Renal cortex interstitium (tissue), 15 donors: ENCODE data around the gene LUC7L2. TPM values are rescaled to one million over a fixed set of nuclear protein-coding genes. Genes with fewer than 3 reads are reported as not detected.
"Not testable (repeated sequence)": the region's sequence is repeated elsewhere in the genome, so short reads cannot be mapped to it uniquely, and the experiment has no call there.

Experiments
- DNase-seq, 11 donors: peaks; one replicate each; pipeline ENCODE4 v3.0.0-alpha.2; 2013; ENCODE audit warnings: low read depth in 9 of 11, low spot score in 4 of 11; ENCODE audit errors: extremely low read depth in 1 of 11
- long read RNA-seq, 16 experiments: transcript quantifications; one replicate each; lab custom pipeline, GENCODE V29; 2026
- polyA plus RNA-seq, 3 donors: library from polyadenylated mRNA; unstranded; fragments of 120-200 nt; gene quantifications; one replicate each; pipeline ENCODE4 v1.2.1, GENCODE V29; 2013; ENCODE audit not compliant: insufficient read length in 3 of 3

The LUC7L2 gene
- polyA plus RNA-seq: 100 to 1,000 TPM; 118 to 182 (median 151) TPM
- long read RNA-seq, donor 1, transcript LUC7L2-202 (10 exons, 2,645 nt): major isoform, 16 of 46 reads
- long read RNA-seq, donor 1, partial matches to known transcripts: 28 of 46 reads
- long read RNA-seq, donor 1, other reads (novel, unspliced or antisense): 0 of 46 reads
- long read RNA-seq, donor 2, transcript LUC7L2-202 (10 exons, 2,645 nt): major isoform, 17 of 46 reads
- long read RNA-seq, donor 2, partial matches to known transcripts: 28 of 46 reads
- long read RNA-seq, donor 2, other reads (novel, unspliced or antisense): 0 of 46 reads
- long read RNA-seq, donor 3, transcript LUC7L2-202 (10 exons, 2,645 nt): major isoform, 26 of 55 reads
- long read RNA-seq, donor 3, partial matches to known transcripts: 24 of 55 reads
- long read RNA-seq, donor 3, other reads (novel, unspliced or antisense): 0 of 55 reads
- long read RNA-seq, donor 4, transcript LUC7L2-202 (10 exons, 2,645 nt): major isoform, 19 of 31 reads
- long read RNA-seq, donor 4, partial matches to known transcripts: 8 of 31 reads
- long read RNA-seq, donor 4, other reads (novel, unspliced or antisense): 0 of 31 reads
- long read RNA-seq, donor 5: 0 reads
- long read RNA-seq, donor 6, transcript LUC7L2-202 (10 exons, 2,645 nt): major isoform, 10 of 44 reads
- long read RNA-seq, donor 6, partial matches to known transcripts: 29 of 44 reads
- long read RNA-seq, donor 6, other reads (novel, unspliced or antisense): 0 of 44 reads
- long read RNA-seq, donor 7, transcript LUC7L2-202 (10 exons, 2,645 nt): major isoform, 21 of 46 reads
- long read RNA-seq, donor 7, partial matches to known transcripts: 23 of 46 reads
- long read RNA-seq, donor 7, other reads (novel, unspliced or antisense): 0 of 46 reads
- long read RNA-seq, donor 8: 0 reads
- long read RNA-seq, donor 9, transcript LUC7L2-202 (10 exons, 2,645 nt): major isoform, 20 of 51 reads
- long read RNA-seq, donor 9, partial matches to known transcripts: 26 of 51 reads
- long read RNA-seq, donor 9, other reads (novel, unspliced or antisense): 0 of 51 reads
- long read RNA-seq, donor 10, transcript LUC7L2-202 (10 exons, 2,645 nt): major isoform, 17 of 26 reads
- long read RNA-seq, donor 10, partial matches to known transcripts: 7 of 26 reads
- long read RNA-seq, donor 10, other reads (novel, unspliced or antisense): 0 of 26 reads
- long read RNA-seq, donor 11, transcript LUC7L2-202 (10 exons, 2,645 nt): major isoform, 23 of 37 reads
- long read RNA-seq, donor 11, partial matches to known transcripts: 8 of 37 reads
- long read RNA-seq, donor 11, other reads (novel, unspliced or antisense): 0 of 37 reads
- long read RNA-seq, donor 12, transcript LUC7L2-202 (10 exons, 2,645 nt): major isoform, 9 of 20 reads
- long read RNA-seq, donor 12, partial matches to known transcripts: 6 of 20 reads
- long read RNA-seq, donor 12, other reads (novel, unspliced or antisense): 0 of 20 reads
- long read RNA-seq, donor 13: 0 reads
- long read RNA-seq, donor 14, transcript LUC7L2-202 (10 exons, 2,645 nt): major isoform, 11 of 34 reads
- long read RNA-seq, donor 14, partial matches to known transcripts: 21 of 34 reads
- long read RNA-seq, donor 14, other reads (novel, unspliced or antisense): 0 of 34 reads
- long read RNA-seq, donor 15, transcript LUC7L2-202 (10 exons, 2,645 nt): major isoform, 9 of 9 reads
- long read RNA-seq, donor 15, partial matches to known transcripts: 0 of 9 reads
- long read RNA-seq, donor 15, other reads (novel, unspliced or antisense): 0 of 9 reads
- long read RNA-seq, donor 16, transcript LUC7L2-207 (9 exons, 2,837 nt): minor isoform, 5 of 151 reads
- long read RNA-seq, donor 16, transcript LUC7L2-202 (10 exons, 2,645 nt): major isoform, 65 of 151 reads
- long read RNA-seq, donor 16, transcript LUC7L2-206 (2 exons, 2,599 nt): minor isoform, 10 of 151 reads
- long read RNA-seq, donor 16, partial matches to known transcripts: 68 of 151 reads
- long read RNA-seq, donor 16, other reads (novel, unspliced or antisense): 0 of 151 reads

- peak; percentile 97 to 100 (median 98) for DNase-seq
Observed at GRCh38 chr7:139359366-139360209, at the start of gene LUC7L2. TSS of gene LUC7L2 (plus strand) at chr7:139359894. CDS start at chr7:139360262, 368 bp downstream.

- DNase-seq: no peak
Observed at GRCh38 chr7:139317939-139318505, 41.7 kb upstream of the LUC7L2 start.

GRCh38 chr7:139321071-139321745 lies 38.5 kb upstream of the LUC7L2 start:
- no peak for DNase-seq

- DNase-seq: not testable (repeated sequence)
Observed at GRCh38 chr7:139324709-139325108, 35.0 kb upstream of the LUC7L2 start.

- no peak for DNase-seq
Observed at GRCh38 chr7:139328375-139328774, 31.3 kb upstream of the LUC7L2 start.

- DNase-seq: no peak
Observed at GRCh38 chr7:139329119-139329518, 30.6 kb upstream of the LUC7L2 start.

- no peak for DNase-seq
Observed at GRCh38 chr7:139330333-139331030, 29.2 kb upstream of the LUC7L2 start.

GRCh38 chr7:139332697-139333359 lies 26.9 kb upstream of the LUC7L2 start:
- no peak for DNase-seq

GRCh38 chr7:139333443-139333842 lies 26.3 kb upstream of the LUC7L2 start:
- DNase-seq: not testable (repeated sequence)

- no peak for DNase-seq
Observed at GRCh38 chr7:139334399-139335150, 25.1 kb upstream of the LUC7L2 start.

GRCh38 chr7:139339025-139339424 lies 20.7 kb upstream of the LUC7L2 start:
- DNase-seq: no peak

- no peak for DNase-seq
Observed at GRCh38 chr7:139339698-139340036, 20.0 kb upstream of the LUC7L2 start.

GRCh38 chr7:139340037-139340807 lies 19.5 kb upstream of the LUC7L2 start:
- DNase-seq: peak; percentile 97 to 100 (median 99)

GRCh38 chr7:139340808-139341057 lies 19.0 kb upstream of the LUC7L2 start:
- DNase-seq: no peak
